Type B pancreatic cell (in vitro differentiated cells): ENCODE data around the gene IL7R. TPM values are rescaled to one million over a fixed set of nuclear protein-coding genes. Genes with fewer than 3 reads are reported as not detected.

Experiments
- DNase-seq: peaks from one replicate; pipeline ENCODE4 v3.0.0; 2021; ENCODE audit warnings: mixed read lengths; ENCODE audit not compliant: unreplicated experiment; ENCODE audit errors: extremely low spot score
- H3K27ac Mint-ChIP-seq: 2 replicates; pipeline ENCODE4 v1.8.0; 2021; ENCODE audit warnings: mild to moderate bottlenecking, mixed read lengths
- H3K27me3 Mint-ChIP-seq: 2 replicates; pipeline ENCODE4 v1.8.0; 2021; ENCODE audit warnings: mixed read lengths
- H3K36me3 Mint-ChIP-seq: 2 replicates; pipeline ENCODE4 v1.8.0; 2021; ENCODE audit warnings: mixed read lengths
- H3K4me1 Mint-ChIP-seq: one replicate; pipeline ENCODE4 v1.8.0; 2021; ENCODE audit warnings: mixed read lengths; ENCODE audit not compliant: unreplicated experiment
- H3K4me3 Mint-ChIP-seq: 2 replicates; pipeline ENCODE4 v1.8.0; 2021; ENCODE audit warnings: mild to moderate bottlenecking, mixed read lengths
- H3K9me3 Mint-ChIP-seq: 2 replicates; pipeline ENCODE4 v1.8.0; 2021; ENCODE audit warnings: mixed read lengths
- total RNA-seq: library from RNA; stranded (reverse); gene quantifications from 2 replicates; pipeline ENCODE4 v1.2.1, GENCODE V29; 2021; ENCODE audit warnings: low replicate concordance
- TF ChIP-seq, protein P1 (sequence below): fragments of 200-600 bp; sonication (generic); conservative IDR thresholded peaks from 2 replicates; pipeline ENCODE4 v1.5.0; 2021; ENCODE audit warnings: antibody characterized with exemption, mild to moderate bottlenecking

IL7R gene
- total RNA-seq, 1 donor from 2014 or later = not detected

- H3K4me3 Mint-ChIP-seq = no peak overlapping the region
- H3K9me3 Mint-ChIP-seq = no peaks in the 10 kb centered on the region
- no peak for DNase-seq
- H3K4me1 Mint-ChIP-seq = no peaks in the 10 kb centered on the region
- no peaks in the 10 kb centered on the region for H3K27me3 Mint-ChIP-seq
- no peak overlapping the region for H3K27ac Mint-ChIP-seq
- H3K36me3 Mint-ChIP-seq = no peaks in the 10 kb centered on the region
- TF ChIP-seq, protein P1, sequence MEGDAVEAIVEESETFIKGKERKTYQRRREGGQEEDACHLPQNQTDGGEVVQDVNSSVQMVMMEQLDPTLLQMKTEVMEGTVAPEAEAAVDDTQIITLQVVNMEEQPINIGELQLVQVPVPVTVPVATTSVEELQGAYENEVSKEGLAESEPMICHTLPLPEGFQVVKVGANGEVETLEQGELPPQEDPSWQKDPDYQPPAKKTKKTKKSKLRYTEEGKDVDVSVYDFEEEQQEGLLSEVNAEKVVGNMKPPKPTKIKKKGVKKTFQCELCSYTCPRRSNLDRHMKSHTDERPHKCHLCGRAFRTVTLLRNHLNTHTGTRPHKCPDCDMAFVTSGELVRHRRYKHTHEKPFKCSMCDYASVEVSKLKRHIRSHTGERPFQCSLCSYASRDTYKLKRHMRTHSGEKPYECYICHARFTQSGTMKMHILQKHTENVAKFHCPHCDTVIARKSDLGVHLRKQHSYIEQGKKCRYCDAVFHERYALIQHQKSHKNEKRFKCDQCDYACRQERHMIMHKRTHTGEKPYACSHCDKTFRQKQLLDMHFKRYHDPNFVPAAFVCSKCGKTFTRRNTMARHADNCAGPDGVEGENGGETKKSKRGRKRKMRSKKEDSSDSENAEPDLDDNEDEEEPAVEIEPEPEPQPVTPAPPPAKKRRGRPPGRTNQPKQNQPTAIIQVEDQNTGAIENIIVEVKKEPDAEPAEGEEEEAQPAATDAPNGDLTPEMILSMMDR = no peak
Measured at GRCh38 chr5:35867998-35868397, 11.3 kb downstream of the IL7R start.

DNA sequence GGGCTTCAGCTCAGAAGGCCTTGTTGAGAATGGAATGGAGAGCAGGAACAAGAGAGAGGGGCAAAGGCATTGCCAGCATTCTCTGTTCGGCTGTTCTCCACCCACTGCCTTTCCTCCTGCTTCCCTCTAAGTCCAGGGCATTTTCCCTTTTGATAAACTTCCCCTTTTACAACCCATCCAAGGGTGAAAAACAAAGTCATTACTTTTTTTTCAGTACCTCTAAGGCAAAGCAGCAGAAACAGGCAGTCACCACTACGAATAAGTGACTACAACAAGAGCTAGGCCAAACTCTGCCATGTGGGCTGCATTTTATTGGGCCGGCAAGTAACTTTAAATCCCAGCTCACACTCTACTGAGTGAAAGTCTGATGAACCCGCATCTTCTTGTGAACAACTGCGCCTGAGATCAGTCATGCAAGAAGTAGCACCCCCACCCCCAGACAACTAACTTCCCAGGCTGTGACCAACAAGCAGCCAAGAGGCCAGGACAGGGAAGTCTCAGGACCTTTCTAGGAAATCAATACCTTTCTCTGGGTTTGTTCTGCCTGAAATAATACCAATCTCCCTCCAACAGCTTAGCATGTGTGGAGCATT, 13.1 kb downstream of the IL7R start:
- TF ChIP-seq, protein P1 = no peak
- no peaks in the 10 kb centered on the region for H3K4me1 Mint-ChIP-seq
- H3K27ac Mint-ChIP-seq = no peak overlapping the region
- no peaks in the 10 kb centered on the region for H3K9me3 Mint-ChIP-seq
- H3K4me3 Mint-ChIP-seq = no peak overlapping the region
- DNase-seq = no peak
- no peaks in the 10 kb centered on the region for H3K36me3 Mint-ChIP-seq
- peaks cover under 1% of the 10 kb centered on the region for H3K27me3 Mint-ChIP-seq

DNA sequence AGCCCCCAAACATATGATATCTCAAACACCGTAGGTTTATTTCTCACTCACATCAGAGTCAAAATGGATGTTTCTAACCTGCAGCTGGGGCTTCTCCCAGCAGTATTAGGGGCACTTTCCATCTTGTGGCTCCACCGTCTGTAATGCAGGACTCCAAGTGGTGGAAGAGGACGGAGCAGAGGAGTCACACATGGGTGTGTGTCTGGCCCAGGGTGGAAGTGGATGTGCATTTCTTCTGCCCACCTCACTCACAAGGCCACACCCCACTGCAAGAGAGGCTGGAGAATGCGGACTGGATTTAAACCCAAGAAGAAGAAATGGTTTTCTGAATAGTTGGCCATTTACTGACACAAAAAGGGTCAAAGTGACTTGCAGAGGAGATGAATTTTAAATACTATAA, 13.9 kb downstream of the IL7R start:
- TF ChIP-seq, protein P1 = no peak
- Mint-ChIP-seq H3K4me3 (no peak overlapping the region), H3K27ac (no peak overlapping the region), H3K36me3 (no peaks in the 10 kb centered on the region), H3K4me1 (no peaks in the 10 kb centered on the region), H3K9me3 (no peaks in the 10 kb centered on the region), H3K27me3 (peaks cover 4% of the 10 kb centered on the region)
- no peak for DNase-seq

- Mint-ChIP-seq H3K27me3 (peaks cover 11% of the 10 kb centered on the region), H3K4me3 (no peak overlapping the region), H3K4me1 (no peaks in the 10 kb centered on the region), H3K36me3 (no peaks in the 10 kb centered on the region), H3K27ac (no peak overlapping the region), H3K9me3 (peaks cover 9% of the 10 kb centered on the region)
- DNase-seq = no peak
- TF ChIP-seq, protein P1 = no peak
Measured at GRCh38 chr5:35876454-35876853, 19.8 kb downstream of the IL7R start.

DNA sequence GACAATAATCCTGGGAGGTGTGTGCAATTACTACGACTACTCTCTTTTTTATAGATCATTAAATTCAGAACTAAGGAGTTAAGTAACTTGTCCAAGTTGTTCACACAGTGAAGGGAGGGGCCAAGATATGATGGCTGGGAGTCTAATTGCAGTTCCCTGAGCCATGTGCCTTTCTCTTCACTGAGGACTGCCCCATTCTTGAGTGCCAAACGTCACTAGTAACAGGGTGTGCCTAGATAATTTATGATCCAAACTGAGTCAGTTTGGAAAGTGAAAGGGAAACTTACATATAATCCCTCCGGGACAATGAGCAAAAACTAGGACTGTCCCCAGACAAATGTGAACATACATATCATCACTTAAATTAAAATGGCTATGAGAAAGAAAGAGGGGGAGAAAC, 20.2 kb downstream of the IL7R start:
- peak overlapping the region; percentile 61 for H3K4me3 Mint-ChIP-seq

More for the DNA sequence above, 20.2 kb downstream of the IL7R start:
- peaks cover 9% of the 10 kb centered on the region for H3K9me3 Mint-ChIP-seq
- H3K27ac Mint-ChIP-seq = peak overlapping the region; percentile 85
- no peaks in the 10 kb centered on the region for H3K36me3 Mint-ChIP-seq
- no peaks in the 10 kb centered on the region for H3K4me1 Mint-ChIP-seq
- TF ChIP-seq, protein P1 = no peak
- DNase-seq = no peak
- H3K27me3 Mint-ChIP-seq = peaks cover 11% of the 10 kb centered on the region
